ENCODE results near the gene KIR3DL3.
"Not testable (repeated sequence)": the region's sequence is repeated elsewhere in the genome, so short reads cannot be mapped to it uniquely, and the experiment has no call there.

The KIR3DL3 gene

GRCh38 chr19:54709956-54710355 lies 14.3 kb upstream of the KIR3DL3 start:
- H3K9ac ChIP-seq (ENCODE audit: low read depth, low read length, poor library complexity); H2AFZ ChIP-seq (ENCODE audit: low read length); H3K36me3 ChIP-seq (replicated peaks in 1 of 2; ENCODE audit: control insufficient read depth in 2 of 2, insufficient read depth in 2 of 2, low read length in 2 of 2); H3K14ac ChIP-seq (ENCODE audit: low read length); H3K79me1 ChIP-seq (ENCODE audit: low read depth, low read length); H4K8ac ChIP-seq (ENCODE audit: low read depth, low read length); H3K18ac ChIP-seq (ENCODE audit: low read length); H2AK5ac ChIP-seq (ENCODE audit: low read depth, low read length); H2BK5ac ChIP-seq (ENCODE audit: low read length); H3K27ac ChIP-seq (replicated peaks; ENCODE audit: low read length); H3K4me3 ChIP-seq (ENCODE audit: low read length in 2 of 2); H3K23ac ChIP-seq (ENCODE audit: low read depth, low read length, poor library complexity); H2BK120ac ChIP-seq (ENCODE audit: low read depth, low read length); H2BK15ac ChIP-seq (ENCODE audit: low read length); H3K4me1 ChIP-seq (ENCODE audit: control insufficient read depth in 2 of 2, insufficient read depth in 1 of 2, low read depth in 1 of 2, low read length in 2 of 2); DNase-seq (ENCODE audit: low spot score); H2BK12ac ChIP-seq (ENCODE audit: low read length); H3K27me3 ChIP-seq (ENCODE audit: control insufficient read depth in 3 of 3, insufficient read depth in 3 of 3, low read depth in 1 of 3, low read length in 3 of 3); H3K4ac ChIP-seq (ENCODE audit: low read length); H4K91ac ChIP-seq (ENCODE audit: low read depth, low read length, poor library complexity); H3K4me2 ChIP-seq (ENCODE audit: insufficient read depth, low read length, poor library complexity, severe bottlenecking): not testable (repeated sequence)
- peaks cover 0 to 34% of the 10 kb centered on the region in 2 donors for H3K9me3 ChIP-seq (replicated peaks in 1 of 2; ENCODE audit: control insufficient read depth in 2 of 2, insufficient read depth in 1 of 2, low read depth in 1 of 2, low read length in 2 of 2)
- no CpG with 5 or more reads among the region's 13 CpGs for WGBS, 2 donors (ENCODE audit: extremely low coverage in 2 of 2, insufficient read length in 2 of 2, insufficient replicate concordance in 1 of 2)

- Histone ChIP-seq H3K4me2 (ENCODE audit: insufficient read depth, low read length, poor library complexity, severe bottlenecking) (no peak overlapping the region), H3K36me3 (replicated peaks in 1 of 2; ENCODE audit: control insufficient read depth in 2 of 2, insufficient read depth in 2 of 2, low read length in 2 of 2) (no peaks in the 10 kb centered on the region), H4K91ac (ENCODE audit: low read depth, low read length, poor library complexity) (no peak overlapping the region), H3K23ac (ENCODE audit: low read depth, low read length, poor library complexity) (no peak overlapping the region), H3K4me1 (ENCODE audit: control insufficient read depth in 2 of 2, insufficient read depth in 1 of 2, low read depth in 1 of 2, low read length in 2 of 2) (no peaks in the 10 kb centered on the region), H2BK15ac (ENCODE audit: low read length) (no peak overlapping the region), H3K4ac (ENCODE audit: low read length) (no peak overlapping the region), H3K27me3 (ENCODE audit: control insufficient read depth in 3 of 3, insufficient read depth in 3 of 3, low read depth in 1 of 3, low read length in 3 of 3) (no peaks in the 10 kb centered on the region), H3K79me1 (ENCODE audit: low read depth, low read length) (no peaks in the 10 kb centered on the region), H3K4me3 (ENCODE audit: low read length in 2 of 2) (no peak overlapping the region), H2AK5ac (ENCODE audit: low read depth, low read length) (no peak overlapping the region), H3K9me3 (replicated peaks in 1 of 2; ENCODE audit: control insufficient read depth in 2 of 2, insufficient read depth in 1 of 2, low read depth in 1 of 2, low read length in 2 of 2) (peaks cover 0 to 34% of the 10 kb centered on the region in 2 donors), H2BK120ac (ENCODE audit: low read depth, low read length) (no peak overlapping the region), H4K8ac (ENCODE audit: low read depth, low read length) (no peak overlapping the region), H3K9ac (ENCODE audit: low read depth, low read length, poor library complexity) (no peak overlapping the region), H2AFZ (ENCODE audit: low read length) (no peak overlapping the region), H2BK5ac (ENCODE audit: low read length) (no peak overlapping the region), H3K27ac (replicated peaks; ENCODE audit: low read length) (no peak overlapping the region), H3K14ac (ENCODE audit: low read length) (no peak overlapping the region), H2BK12ac (ENCODE audit: low read length) (no peak overlapping the region), H3K18ac (ENCODE audit: low read length) (no peak overlapping the region)
- DNase-seq (ENCODE audit: low spot score), result no peak
- WGBS, 2 donors (ENCODE audit: extremely low coverage in 2 of 2, insufficient read length in 2 of 2, insufficient replicate concordance in 1 of 2), result no CpG with 5 or more reads among the region's 3 CpGs
Measured at GRCh38 chr19:54724644-54725043, 402 bp downstream of the KIR3DL3 start.

GRCh38 chr19:54725321-54725720 lies 1.1 kb downstream of the KIR3DL3 start:
- WGBS, 2 donors (ENCODE audit: extremely low coverage in 2 of 2, insufficient read length in 2 of 2, insufficient replicate concordance in 1 of 2), result no CpG with 5 or more reads among the region's 7 CpGs
- Histone ChIP-seq H2BK15ac (ENCODE audit: low read length) (no peak overlapping the region), H3K23ac (ENCODE audit: low read depth, low read length, poor library complexity) (no peak overlapping the region), H2AK5ac (ENCODE audit: low read depth, low read length) (no peak overlapping the region), H3K4me1 (ENCODE audit: control insufficient read depth in 2 of 2, insufficient read depth in 1 of 2, low read depth in 1 of 2, low read length in 2 of 2) (no peaks in the 10 kb centered on the region), H2BK120ac (ENCODE audit: low read depth, low read length) (no peak overlapping the region), H3K4ac (ENCODE audit: low read length) (no peak overlapping the region), H3K79me1 (ENCODE audit: low read depth, low read length) (no peaks in the 10 kb centered on the region), H3K18ac (ENCODE audit: low read length) (no peak overlapping the region), H3K9me3 (replicated peaks in 1 of 2; ENCODE audit: control insufficient read depth in 2 of 2, insufficient read depth in 1 of 2, low read depth in 1 of 2, low read length in 2 of 2) (peaks cover 0 to 35% of the 10 kb centered on the region in 2 donors), H3K27me3 (ENCODE audit: control insufficient read depth in 3 of 3, insufficient read depth in 3 of 3, low read depth in 1 of 3, low read length in 3 of 3) (no peaks in the 10 kb centered on the region), H3K4me3 (ENCODE audit: low read length in 2 of 2) (no peak overlapping the region), H4K8ac (ENCODE audit: low read depth, low read length) (no peak overlapping the region), H3K4me2 (ENCODE audit: insufficient read depth, low read length, poor library complexity, severe bottlenecking) (no peak overlapping the region), H4K91ac (ENCODE audit: low read depth, low read length, poor library complexity) (no peak overlapping the region), H2BK5ac (ENCODE audit: low read length) (no peak overlapping the region), H2AFZ (ENCODE audit: low read length) (no peak overlapping the region), H2BK12ac (ENCODE audit: low read length) (no peak overlapping the region), H3K27ac (replicated peaks; ENCODE audit: low read length) (no peak overlapping the region), H3K9ac (ENCODE audit: low read depth, low read length, poor library complexity) (no peak overlapping the region), H3K36me3 (replicated peaks in 1 of 2; ENCODE audit: control insufficient read depth in 2 of 2, insufficient read depth in 2 of 2, low read length in 2 of 2) (no peaks in the 10 kb centered on the region), H3K14ac (ENCODE audit: low read length) (no peak overlapping the region)
- no peak for DNase-seq (ENCODE audit: low spot score)

GRCh38 chr19:54727562-54727961 lies 3.3 kb downstream of the KIR3DL3 start:
- Histone ChIP-seq H3K79me1 (ENCODE audit: low read depth, low read length) (no peaks in the 10 kb centered on the region), H3K9me3 (replicated peaks in 1 of 2; ENCODE audit: control insufficient read depth in 2 of 2, insufficient read depth in 1 of 2, low read depth in 1 of 2, low read length in 2 of 2) (peaks cover 0 to 41% of the 10 kb centered on the region in 2 donors)
- DNase-seq (ENCODE audit: low spot score), result no peak

More at GRCh38 chr19:54727562-54727961, 3.3 kb downstream of the KIR3DL3 start:
- no peak overlapping the region for H3K4me3 ChIP-seq (ENCODE audit: low read length in 2 of 2)
- H3K9ac ChIP-seq (ENCODE audit: low read depth, low read length, poor library complexity), result no peak overlapping the region
- no peak overlapping the region for H3K27ac ChIP-seq (replicated peaks; ENCODE audit: low read length)
- peaks cover 0 to 4% (median 0%) of the 10 kb centered on the region in 3 experiments for H3K27me3 ChIP-seq (ENCODE audit: control insufficient read depth in 3 of 3, insufficient read depth in 3 of 3, low read depth in 1 of 3, low read length in 3 of 3)
- no peak overlapping the region for H2BK5ac ChIP-seq (ENCODE audit: low read length)
- H2BK120ac ChIP-seq (ENCODE audit: low read depth, low read length), result no peak overlapping the region
- H2BK15ac ChIP-seq (ENCODE audit: low read length), result no peak overlapping the region
- H2AK5ac ChIP-seq (ENCODE audit: low read depth, low read length), result no peak overlapping the region
- H2AFZ ChIP-seq (ENCODE audit: low read length), result no peak overlapping the region
- no peak overlapping the region for H3K23ac ChIP-seq (ENCODE audit: low read depth, low read length, poor library complexity)
- H3K4me1 ChIP-seq (ENCODE audit: control insufficient read depth in 2 of 2, insufficient read depth in 1 of 2, low read depth in 1 of 2, low read length in 2 of 2), result no peaks in the 10 kb centered on the region
- H3K14ac ChIP-seq (ENCODE audit: low read length), result no peak overlapping the region
- no peak overlapping the region for H3K4ac ChIP-seq (ENCODE audit: low read length)
- WGBS, 2 donors (ENCODE audit: extremely low coverage in 2 of 2, insufficient read length in 2 of 2, insufficient replicate concordance in 1 of 2), result no CpG with 5 or more reads among the region's 10 CpGs
- H3K18ac ChIP-seq (ENCODE audit: low read length), result no peak overlapping the region
- H3K4me2 ChIP-seq (ENCODE audit: insufficient read depth, low read length, poor library complexity, severe bottlenecking), result no peak overlapping the region
- no peak overlapping the region for H4K91ac ChIP-seq (ENCODE audit: low read depth, low read length, poor library complexity)
- no peak overlapping the region for H2BK12ac ChIP-seq (ENCODE audit: low read length)
- no peak overlapping the region for H4K8ac ChIP-seq (ENCODE audit: low read depth, low read length)
- no peaks in the 10 kb centered on the region for H3K36me3 ChIP-seq (replicated peaks in 1 of 2; ENCODE audit: control insufficient read depth in 2 of 2, insufficient read depth in 2 of 2, low read length in 2 of 2)

Data from neuronal stem cell (in vitro differentiated cells).